OCI-LY3 (cell line): ENCODE results near the gene OGFR.
A peak's percentile ranks its signal among the peaks of the same experiment; 100 is the strongest.

Experiments used
- H2AFZ ChIP-seq: fragments of 200-600, 300-600 bp; shearing (Covaris generic); 2 replicates; pipeline ENCODE4 v1.6.0; 2014; ENCODE audit warnings: antibody characterized with exemption, low read depth, low read length
- H3K27ac ChIP-seq: fragments of 200-600, 300-600 bp; sonication (generic); 2 replicates; pipeline ENCODE4 v1.5.1; 2014; ENCODE audit warnings: mild to moderate bottlenecking, low read length, moderate library complexity, mixed read lengths
- H3K27me3 ChIP-seq: fragments of 200-600, 300-600 bp; sonication (generic); 2 replicates; pipeline ENCODE4 v1.6.1; 2014; ENCODE audit warnings: low read depth, low read length, mixed read lengths
- H3K36me3 ChIP-seq: fragments of 200-600, 300-600 bp; sonication (generic); replicated peaks from 2 replicates; pipeline ENCODE3; 2014; ENCODE audit warnings: low read depth, low read length, mixed read lengths
- H3K4me1 ChIP-seq: fragments of 300-600, 200-600 bp; sonication (generic); 2 replicates; pipeline ENCODE4 v1.6.1; 2014; ENCODE audit warnings: low read length, mixed read lengths
- H3K4me2 ChIP-seq: fragments of 200-600, 300-600 bp; sonication (generic); 2 replicates; pipeline ENCODE4 v1.6.1; 2014; ENCODE audit warnings: low read length, mixed read lengths
- H3K4me3 ChIP-seq: fragments of 300-600, 200-600 bp; sonication (generic); 2 replicates; pipeline ENCODE4 v1.5.1; 2014; ENCODE audit warnings: antibody characterized with exemption, mild to moderate bottlenecking, low read length, moderate library complexity
- H3K79me2 ChIP-seq: fragments of 300-600, 200-600 bp; shearing (Covaris generic); 2 replicates; pipeline ENCODE4 v1.6.1; 2014; ENCODE audit warnings: mild to moderate bottlenecking, low read length, mixed read lengths
- H3K9ac ChIP-seq: fragments of 300-600, 200-600 bp; shearing (Covaris generic); 2 replicates; pipeline ENCODE4 v1.6.0; 2014; ENCODE audit warnings: mild to moderate bottlenecking, low read length, moderate library complexity
- H3K9me3 ChIP-seq: fragments of 200-600, 300-600 bp; shearing (Covaris generic); 2 replicates; pipeline ENCODE4 v1.6.1; 2014; ENCODE audit warnings: low read length, mixed read lengths; ENCODE audit not compliant: insufficient read depth
- H4K20me1 ChIP-seq: fragments of 200-600, 300-600 bp; sonication (generic); 2 replicates; pipeline ENCODE4 v1.6.1; 2016; ENCODE audit warnings: low read length, mixed read lengths; ENCODE audit not compliant: insufficient read depth
- CTCF ChIP-seq: fragments of 200-600, 300-600 bp; sonication (generic); IDR thresholded peaks from 2 replicates; pipeline ENCODE4 v1.5.1; 2014; ENCODE audit warnings: antibody characterized with exemption, low read length, low read depth
- EZH2phosphoT487 ChIP-seq: fragments of 200-600 bp; shearing (Covaris generic); IDR thresholded peaks from 2 replicates; pipeline ENCODE4 v1.6.1; 2018; ENCODE audit warnings: antibody characterized with exemption, mixed run types, low read depth

The OGFR gene

DNA sequence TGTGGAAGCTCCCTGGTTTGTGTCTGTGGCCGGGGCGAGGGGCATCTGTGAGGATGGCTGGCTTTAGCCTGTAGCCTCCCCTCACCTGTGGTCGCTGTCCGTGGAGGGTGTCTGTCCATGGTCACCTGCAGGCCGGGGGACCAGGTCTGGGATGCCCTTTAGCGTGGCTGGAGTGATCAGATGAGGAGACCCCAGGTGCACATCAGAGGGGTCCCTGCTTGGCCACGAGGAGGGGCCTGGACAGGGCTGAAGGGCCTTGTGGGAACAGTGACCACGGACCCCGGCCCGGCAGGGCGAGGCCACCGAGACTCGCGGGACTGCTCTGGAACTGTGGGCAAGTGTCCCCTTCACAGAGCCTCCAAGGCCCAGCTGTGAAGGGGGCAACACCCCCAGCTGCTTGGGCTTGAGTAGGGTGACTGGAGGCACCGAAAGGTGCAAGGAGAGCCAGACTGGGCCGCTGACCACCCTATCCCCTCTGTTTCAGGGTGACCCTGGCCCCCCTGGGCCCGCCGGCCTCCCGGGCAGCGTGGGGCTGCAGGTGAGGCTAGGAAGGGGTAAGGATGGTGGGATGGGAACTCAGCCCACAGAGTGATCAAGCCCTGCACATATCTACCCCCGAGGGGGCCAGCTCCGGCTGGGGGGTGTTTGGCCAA lies 20.8 kb downstream of the OGFR start:
- Histone ChIP-seq H3K4me3 (peak overlapping the region; percentile 60), H3K4me2 (peak overlapping the region; percentile 83), H3K27ac (peak overlapping the region; percentile 27; the same call in 1 of the 2 replicates), H3K36me3 (no peaks in the 10 kb centered on the region), H3K79me2 (no peaks in the 10 kb centered on the region), H3K9me3 (no peaks in the 10 kb centered on the region), H4K20me1 (no peaks in the 10 kb centered on the region), H2AFZ (no peak overlapping the region), H3K27me3 (no peaks in the 10 kb centered on the region), H3K9ac (peak overlapping the region; percentile 36; the same call in 1 of the 2 replicates), H3K4me1 (peaks cover 43% of the 10 kb centered on the region)
- no peak for TF ChIP-seq EZH2phosphoT487
- no peak for TF ChIP-seq CTCF

- H3K4me1 ChIP-seq = peaks cover 45% of the 10 kb centered on the region
- TF ChIP-seq EZH2phosphoT487 (no peak), CTCF (no peak)
- H3K9ac ChIP-seq = peak overlapping the region; percentile 36; the same call in 1 of the 2 replicates
- no peaks in the 10 kb centered on the region for H4K20me1 ChIP-seq
- H3K27me3 ChIP-seq = no peaks in the 10 kb centered on the region
- H3K79me2 ChIP-seq = no peaks in the 10 kb centered on the region
- H3K4me2 ChIP-seq = peak overlapping the region; percentile 83
- H3K36me3 ChIP-seq = no peaks in the 10 kb centered on the region
- 0 out of 2 replicates have a peak overlapping the region, but pooled peaks have one; percentile 44 for H2AFZ ChIP-seq
- peak overlapping the region; percentile 27; the same call in 1 of the 2 replicates for H3K27ac ChIP-seq
- H3K9me3 ChIP-seq = no peaks in the 10 kb centered on the region
- H3K4me3 ChIP-seq = no peak overlapping the region
Observed at GRCh38 chr20:62825986-62826645, 21.5 kb downstream of the OGFR start.

DNA sequence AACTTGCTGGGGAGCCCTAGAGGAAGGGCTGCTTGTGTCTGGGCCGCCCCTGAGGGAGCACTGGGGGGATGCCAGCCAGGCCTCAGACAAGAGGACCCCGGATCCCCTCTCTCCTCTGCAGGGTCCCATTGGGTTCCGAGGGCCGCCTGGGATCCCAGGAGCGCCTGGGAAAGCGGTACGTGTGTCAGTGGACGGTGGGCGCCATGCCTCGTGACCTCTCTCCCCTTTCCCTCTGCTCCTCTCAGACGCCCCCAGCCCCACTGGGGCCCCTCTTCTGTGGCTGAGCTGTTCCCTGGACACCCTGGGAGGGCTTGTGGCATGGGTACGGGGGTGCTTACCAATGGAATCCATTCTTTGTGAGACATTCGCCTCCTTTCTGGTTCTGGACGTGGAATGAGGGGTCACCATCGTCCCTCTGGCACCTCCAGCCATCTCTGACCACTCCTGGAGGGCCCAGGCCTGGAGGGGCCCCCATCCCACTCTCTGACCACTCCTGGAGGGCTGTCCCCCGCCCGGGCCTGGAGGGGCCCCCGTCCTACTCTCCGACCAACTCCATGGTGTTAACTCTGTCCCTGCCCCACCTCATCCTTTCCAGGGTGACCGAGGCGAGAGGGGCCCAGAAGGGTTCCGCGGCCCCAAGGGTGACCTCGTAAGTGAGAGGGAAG lies 22.1 kb downstream of the OGFR start:
- Histone ChIP-seq H3K36me3 (no peaks in the 10 kb centered on the region), H3K27me3 (no peaks in the 10 kb centered on the region), H3K27ac (0 out of 2 replicates have a peak overlapping the region, but pooled peaks have one; percentile 27), H2AFZ (no peak overlapping the region), H3K9ac (peak overlapping the region; percentile 36; the same call in 1 of the 2 replicates), H3K4me2 (0 out of 2 replicates have a peak overlapping the region, but pooled peaks have one; percentile 83), H4K20me1 (no peaks in the 10 kb centered on the region), H3K4me1 (peaks cover 51% of the 10 kb centered on the region), H3K79me2 (no peaks in the 10 kb centered on the region), H3K9me3 (no peaks in the 10 kb centered on the region), H3K4me3 (no peak overlapping the region)
- TF ChIP-seq EZH2phosphoT487 = no peak
- no peak for TF ChIP-seq CTCF
